ENCODE data around the gene ARMS2.

- TF ChIP-seq CTCF (IDR thresholded peaks at IDR 0.05; ENCODE audit: borderline replicate concordance, extremely low read depth, low read length, poor library complexity, severe bottlenecking) (no peak), EZH2 (IDR thresholded peaks at IDR 0.05; ENCODE audit: borderline replicate concordance, low read depth, low read length, severe bottlenecking) (no peak)
Measured at GRCh38 chr10:122407375-122408125, 46.9 kb upstream of the ARMS2 start.
